GM10266 (cell line): Measurements from ENCODE around the gene SPATA13.
"Not testable (repeated sequence)": the region's sequence is repeated elsewhere in the genome, so short reads cannot be mapped to it uniquely, and the experiment has no call there.

Experiments
- DNase-seq: peaks from one replicate; pipeline ENCODE4 v3.0.0; 2012; ENCODE audit errors: extremely low spot score
- TF ChIP-seq, protein P1 (sequence below): IDR thresholded peaks from 2 replicates; pipeline ENCODE4 v1.5.1; 2012; ENCODE audit warnings: mild to moderate bottlenecking, low read depth; ENCODE audit not compliant: control insufficient read depth, insufficient read depth; ENCODE audit errors: missing control alignments

Gene SPATA13

GRCh38 chr13:24209138-24209537 is 48.6 kb downstream of the SPATA13 start:
- TF ChIP-seq, protein P1, sequence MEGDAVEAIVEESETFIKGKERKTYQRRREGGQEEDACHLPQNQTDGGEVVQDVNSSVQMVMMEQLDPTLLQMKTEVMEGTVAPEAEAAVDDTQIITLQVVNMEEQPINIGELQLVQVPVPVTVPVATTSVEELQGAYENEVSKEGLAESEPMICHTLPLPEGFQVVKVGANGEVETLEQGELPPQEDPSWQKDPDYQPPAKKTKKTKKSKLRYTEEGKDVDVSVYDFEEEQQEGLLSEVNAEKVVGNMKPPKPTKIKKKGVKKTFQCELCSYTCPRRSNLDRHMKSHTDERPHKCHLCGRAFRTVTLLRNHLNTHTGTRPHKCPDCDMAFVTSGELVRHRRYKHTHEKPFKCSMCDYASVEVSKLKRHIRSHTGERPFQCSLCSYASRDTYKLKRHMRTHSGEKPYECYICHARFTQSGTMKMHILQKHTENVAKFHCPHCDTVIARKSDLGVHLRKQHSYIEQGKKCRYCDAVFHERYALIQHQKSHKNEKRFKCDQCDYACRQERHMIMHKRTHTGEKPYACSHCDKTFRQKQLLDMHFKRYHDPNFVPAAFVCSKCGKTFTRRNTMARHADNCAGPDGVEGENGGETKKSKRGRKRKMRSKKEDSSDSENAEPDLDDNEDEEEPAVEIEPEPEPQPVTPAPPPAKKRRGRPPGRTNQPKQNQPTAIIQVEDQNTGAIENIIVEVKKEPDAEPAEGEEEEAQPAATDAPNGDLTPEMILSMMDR = no peak
- no peak for DNase-seq

- DNase-seq = no peak
- TF ChIP-seq, protein P1 = no peak
These were observed 51.7 kb downstream of the SPATA13 start for GRCh38 chr13:24212254-24212653.

- TF ChIP-seq, protein P1 = no peak
- no peak for DNase-seq
These were observed 52.2 kb downstream of the SPATA13 start for GRCh38 chr13:24212674-24213073.

DNA sequence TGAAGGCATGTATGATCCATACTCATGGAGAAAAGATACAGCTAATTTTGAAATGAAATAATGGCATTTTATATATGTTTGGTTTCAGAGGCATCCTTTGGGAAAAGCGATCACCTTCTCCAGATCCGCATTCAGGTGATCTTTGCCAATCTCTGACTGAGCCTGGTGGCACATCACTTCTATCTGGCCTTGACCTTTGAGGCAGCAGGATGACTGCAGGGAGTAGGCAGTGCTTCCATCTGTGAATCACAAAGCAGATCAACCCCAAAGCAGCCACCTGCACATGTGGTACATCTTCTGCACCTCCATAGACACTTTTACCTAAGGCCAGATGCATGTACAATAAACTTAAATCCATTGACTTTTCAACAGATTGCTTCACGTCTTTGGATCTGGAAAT is 53.4 kb downstream of the SPATA13 start:
- TF ChIP-seq, protein P1 = no peak

GRCh38 chr13:24214528-24214927 is 54.0 kb downstream of the SPATA13 start:
- TF ChIP-seq, protein P1 = no peak
- no peak for DNase-seq

More for the DNA sequence above, 53.4 kb downstream of the SPATA13 start:
- no peak for DNase-seq

DNA sequence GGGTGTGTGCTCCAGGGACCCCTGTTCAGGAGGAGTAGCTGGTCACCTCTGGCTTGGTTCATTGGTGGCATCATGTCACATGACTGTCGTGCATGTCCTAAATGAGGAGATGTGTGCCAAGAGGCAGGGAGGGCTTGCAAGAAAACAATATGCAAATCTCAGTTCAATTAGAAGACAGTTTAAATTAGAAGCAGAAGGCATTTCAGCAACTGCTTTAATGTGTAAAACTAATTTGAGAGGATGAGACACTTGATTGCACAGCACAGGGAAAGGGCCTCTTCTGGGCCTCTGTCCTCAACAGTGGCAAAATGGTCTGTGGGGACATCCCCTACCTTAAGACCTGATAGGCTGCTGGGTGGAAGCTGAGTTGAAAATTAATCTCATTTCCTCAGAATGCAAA is 54.6 kb downstream of the SPATA13 start:
- TF ChIP-seq, protein P1 = no peak
- DNase-seq = no peak

- DNase-seq = no peak
- TF ChIP-seq, protein P1 = no peak
These were observed 55.2 kb downstream of the SPATA13 start for GRCh38 chr13:24215732-24216131.

DNA sequence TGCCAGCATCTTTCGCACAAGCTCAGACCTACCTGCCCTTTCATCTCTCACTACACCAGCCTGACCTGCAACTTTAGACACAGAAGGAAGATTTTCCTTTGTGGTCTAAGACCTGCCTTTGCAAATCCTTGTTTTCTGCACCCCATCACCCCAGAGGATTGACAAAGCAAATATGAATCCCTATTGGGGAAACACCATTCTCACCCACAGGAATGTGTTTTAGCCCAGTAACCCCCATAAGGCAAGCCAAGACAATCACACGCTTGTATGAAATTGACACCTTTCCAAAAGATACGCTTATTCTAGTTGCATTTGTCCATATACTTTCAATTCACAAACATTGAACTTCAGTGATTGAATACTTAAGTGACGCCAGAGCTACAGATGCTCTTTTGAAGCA is 55.7 kb downstream of the SPATA13 start:
- DNase-seq = no peak
- TF ChIP-seq, protein P1 = no peak

DNA sequence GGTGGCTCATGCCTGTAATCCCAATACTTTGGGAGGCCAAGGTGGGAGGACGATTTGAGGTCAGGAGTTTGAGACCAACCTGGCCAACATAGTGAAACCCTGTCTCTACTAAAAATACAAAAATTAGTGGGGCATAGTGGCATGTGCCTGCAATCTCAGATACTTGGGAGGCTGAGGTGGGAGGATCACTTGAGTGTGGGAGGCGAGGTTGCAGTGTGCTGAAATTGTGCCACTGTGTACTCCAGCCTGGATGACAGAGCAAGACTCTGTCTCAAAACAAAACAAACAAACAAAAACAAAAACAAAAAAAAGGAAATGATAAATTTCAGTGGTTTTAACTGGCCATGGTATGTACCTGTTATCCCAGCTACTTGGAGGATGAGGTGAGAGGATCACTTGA is 56.3 kb downstream of the SPATA13 start:
- not testable (repeated sequence) for DNase-seq
